ENCODE results near the gene CFL1. TPM values are rescaled to one million over a fixed set of nuclear protein-coding genes. Genes with fewer than 3 reads are reported as not detected.
"Not testable (repeated sequence)": the region's sequence is repeated elsewhere in the genome, so short reads cannot be mapped to it uniquely, and the experiment has no call there.

The CFL1 gene
- total and polyA plus RNA-seq, 2 of the 8 experiments (the other 6 are each of a cell fraction or from before 2014, with no cell fraction given), result 1,252 to 1,365 TPM

GRCh38 chr11:65892137-65892540, 34.2 kb upstream of the CFL1 start:
- H3K79me1 ChIP-seq (ENCODE audit: low read depth, low read length); H2BK20ac ChIP-seq (ENCODE audit: low read length); H3K14ac ChIP-seq (ENCODE audit: insufficient read length); H4K5ac ChIP-seq (ENCODE audit: insufficient read length, low read depth, low read length); H4K91ac ChIP-seq (replicated peaks; ENCODE audit: insufficient read length, low read length); H2AFZ ChIP-seq (ENCODE audit: low read length); H2AK5ac ChIP-seq (ENCODE audit: low read depth, low read length); H3K18ac ChIP-seq (ENCODE audit: extremely low read depth, low read length); H3K9me3 ChIP-seq (ENCODE audit: insufficient read depth in 2 of 2, low read depth in 1 of 2, low read length in 1 of 2); H4K20me1 ChIP-seq (replicated peaks in 1 of 2; ENCODE audit: control insufficient read depth in 1 of 2, insufficient read depth in 2 of 2, low read length in 2 of 2); H3K56ac ChIP-seq (replicated peaks; ENCODE audit: insufficient read length, low read depth, low read length); H3K27ac ChIP-seq (ENCODE audit: low read depth, low read length); H3K79me2 ChIP-seq (ENCODE audit: control insufficient read depth in 1 of 2, insufficient read depth in 2 of 2, low read length in 2 of 2); H3K4ac ChIP-seq (replicated peaks; ENCODE audit: insufficient read length, low read depth, low read length); H2BK5ac ChIP-seq (ENCODE audit: low read depth, low read length); H2BK15ac ChIP-seq (ENCODE audit: low read length); DNase-seq (ENCODE audit: low read depth in 1 of 2, low spot score in 2 of 2); H3K36me3 ChIP-seq (ENCODE audit: control insufficient read depth in 2 of 4, insufficient read depth in 4 of 4, low read length in 3 of 4); FAIRE-seq; H2BK120ac ChIP-seq (replicated peaks; ENCODE audit: low read depth, low read length); H3K23ac ChIP-seq (ENCODE audit: insufficient read length); H4K8ac ChIP-seq (ENCODE audit: extremely low read depth, insufficient read depth, low read length): not testable (repeated sequence)
- Histone ChIP-seq H3K9ac (replicated peaks in 1 of 4; ENCODE audit: extremely low read depth in 1 of 4, low read depth in 3 of 4, low read length in 3 of 4) (peak overlapping the region in 1 of 4 experiments; percentile 54; a peak in 1 of 7 replicates), H3K4me3 (ENCODE audit: extremely low read depth in 1 of 4, insufficient read depth in 2 of 4, low read depth in 3 of 4, low read length in 4 of 4) (peak overlapping the region; percentile 74 to 82 (median 78); a peak in 5 of 8 replicates), H3K4me2 (ENCODE audit: insufficient read depth in 1 of 2, low read depth in 2 of 2, low read length in 2 of 2) (peak overlapping the region; percentile 94 to 97), H2BK12ac (ENCODE audit: low read depth, low read length) (peak overlapping the region; percentile 50; the same call in 1 of the 2 replicates), H3K27me3 (replicated peaks in 1 of 4; ENCODE audit: control insufficient read depth in 3 of 4, extremely low read depth in 1 of 4, insufficient read depth in 3 of 4, low read length in 3 of 4) (peaks cover 0 to 14% (median 8%) of the 10 kb centered on the region in 4 experiments; a peak in 6 of 7 replicates), H3K4me1 (replicated peaks in 1 of 4; ENCODE audit: control insufficient read depth in 3 of 4, insufficient read depth in 4 of 4, low read length in 3 of 4) (peaks cover 0 to 30% (median 12%) of the 10 kb centered on the region in 4 experiments; a peak in 5 of 7 replicates), H3K23me2 (ENCODE audit: low read depth, low read length) (peaks cover 25% of the 10 kb centered on the region)
- POLR2A ChIA-PET (ENCODE audit: partially characterized antibody), result interaction anchor here (1.1 to 39.7 kb wide), 7 partner anchors 8 to 85 kb away, joined by 3 to 1071 read pairs (median 11); partner anchors contain the start of genes C11orf68, CFL1, EFEMP2 and FOSL1
- WGBS, 2 experiments (ENCODE audit: extremely low coverage in 1 of 2, insufficient coverage in 1 of 2, insufficient read length in 1 of 2, insufficient replicate concordance in 2 of 2, low coverage in 1 of 2, low lambda C conversion rate in 2 of 2, missing lambda C conversion rate in 1 of 2), result 82% methylated on average over 5 of the region's 5 CpGs; no CpG with 5 or more reads in 1 of the 2 experiments
- CTCF ChIA-PET (ENCODE audit: partially characterized antibody), result interaction anchor here (0.6 to 19.6 kb wide), 19 partner anchors 8 to 536 kb away, joined by 3 to 283 read pairs (median 7); partner anchors contain the start of genes AP5B1, C11orf68, CFL1 and EFEMP2

All from H1 (cell line).